ENCODE measurements around the gene ZNF446. TPM values are rescaled to one million over a fixed set of nuclear protein-coding genes. Genes with fewer than 3 reads are reported as not detected.
"Not testable (repeated sequence)": the region's sequence is repeated elsewhere in the genome, so short reads cannot be mapped to it uniquely, and the experiment has no call there.

ZNF446 gene
- polyA plus RNA-seq, 1 experiment = 8.2 TPM

GRCh38 chr19:58466760-58467589 is 9.2 kb upstream of the ZNF446 start, which contains the start of gene ZNF324:
Gene ZNF324 (plus strand): TSS chr19:58467080. CDS start chr19:58469186, 2,106 bp downstream.
- no peak for TF ChIP-seq CTCF (IDR thresholded peaks at IDR 0.05; ENCODE audit: insufficient read depth, low read depth, low read length)
- Histone ChIP-seq H3K27me3 (ENCODE audit: control insufficient read depth, insufficient read depth, low read length) (no peaks in the 10 kb centered on the region), H3K36me3 (ENCODE audit: control insufficient read depth, insufficient read depth, low read length) (peaks cover 8% of the 10 kb centered on the region), H3K4me3 (ENCODE audit: low read depth, low read length) (peak within 1 kb of the TSS; percentile 73)
- ChIA-PET CTCF (interaction anchor here (0.6 kb wide), 1 partner anchor 134 kb away, joined by 3 read pairs; no protein-coding TSS in a partner anchor), POLR2A (no interaction called here)
- DNase-seq (ENCODE audit: low read depth) = peak; percentile 62

GRCh38 chr19:58468216-58468839 is 7.8 kb upstream of the ZNF446 start:
- POLR2A ChIA-PET = no interaction called here
- no peak for DNase-seq (ENCODE audit: low read depth)
- CTCF ChIA-PET = no interaction called here
- peaks cover 14% of the 10 kb centered on the region for H3K36me3 ChIP-seq (ENCODE audit: control insufficient read depth, insufficient read depth, low read length)
- H3K27me3 ChIP-seq (ENCODE audit: control insufficient read depth, insufficient read depth, low read length) = no peaks in the 10 kb centered on the region
- TF ChIP-seq CTCF (IDR thresholded peaks at IDR 0.05; ENCODE audit: insufficient read depth, low read depth, low read length) = no peak
- H3K4me3 ChIP-seq (ENCODE audit: low read depth, low read length) = peak overlapping the region; percentile 1; the same call in 1 of the 2 replicates

- Histone ChIP-seq H3K4me3 (ENCODE audit: low read depth, low read length) (no peak overlapping the region), H3K36me3 (ENCODE audit: control insufficient read depth, insufficient read depth, low read length) (peaks cover 14% of the 10 kb centered on the region), H3K27me3 (ENCODE audit: control insufficient read depth, insufficient read depth, low read length) (no peaks in the 10 kb centered on the region)
- ChIA-PET POLR2A (no interaction called here), CTCF (no interaction called here)
- no peak for DNase-seq (ENCODE audit: low read depth)
- no peak for TF ChIP-seq CTCF (IDR thresholded peaks at IDR 0.05; ENCODE audit: insufficient read depth, low read depth, low read length)
These were observed 6.7 kb upstream of the ZNF446 start for GRCh38 chr19:58469241-58470013.

- DNase-seq (ENCODE audit: low read depth); H3K27me3 ChIP-seq (ENCODE audit: control insufficient read depth, insufficient read depth, low read length); POLR2A ChIA-PET; CTCF ChIA-PET; H3K4me3 ChIP-seq (ENCODE audit: low read depth, low read length): not testable (repeated sequence)
- H3K36me3 ChIP-seq (ENCODE audit: control insufficient read depth, insufficient read depth, low read length) = peaks cover 14% of the 10 kb centered on the region
These were observed 5.2 kb upstream of the ZNF446 start for GRCh38 chr19:58470837-58471543.

GRCh38 chr19:58471736-58472135 is 4.4 kb upstream of the ZNF446 start:
- no peaks in the 10 kb centered on the region for H3K27me3 ChIP-seq (ENCODE audit: control insufficient read depth, insufficient read depth, low read length)
- H3K4me3 ChIP-seq (ENCODE audit: low read depth, low read length) = no peak overlapping the region
- ChIA-PET POLR2A (no interaction called here), CTCF (no interaction called here)
- no peak for DNase-seq (ENCODE audit: low read depth)
- peaks cover 14% of the 10 kb centered on the region for H3K36me3 ChIP-seq (ENCODE audit: control insufficient read depth, insufficient read depth, low read length)
- no peak for TF ChIP-seq CTCF (IDR thresholded peaks at IDR 0.05; ENCODE audit: insufficient read depth, low read depth, low read length)
